AG04449 (cell line): ENCODE results near the gene SUMO3.

ENCODE experiments used
- CTCF ChIA-PET: fragments of 350-600 bp; formaldehyde crosslinking; extraction: SDS; loops from one replicate; lab custom pipeline; 2021; ENCODE audit warnings: antibody characterized with exemption; lab: Yijun Ruan, JAX
- POLR2A ChIA-PET: fragments of 400-600, 350-600 bp; formaldehyde crosslinking; extraction: SDS; loops from one replicate; lab custom pipeline; 2020; ENCODE audit warnings: antibody characterized with exemption, inconsistent platforms; lab: Yijun Ruan, JAX
- DNase-seq: peaks from one replicate; pipeline ENCODE4 v3.0.0-alpha.2; 2010; ENCODE audit warnings: low read depth, low spot score
- H3K4me3 ChIP-seq: 2 replicates; pipeline ENCODE4 v1.5.1; 2011; ENCODE audit warnings: low read depth, mild to moderate bottlenecking, control low read depth, low read length
- CTCF ChIP-seq: IDR thresholded peaks from one replicate; pipeline ENCODE4 v1.5.1; 2011; ENCODE audit warnings: mild to moderate bottlenecking, moderate library complexity, low read length, control low read depth, inconsistent platforms; ENCODE audit not compliant: insufficient read depth; ENCODE audit errors: missing control alignments

The SUMO3 gene

GRCh38 chr21:44783020-44783696 is 34.7 kb downstream of the SUMO3 start:
- POLR2A ChIA-PET = no interaction called here
- no peak for DNase-seq
- H3K4me3 ChIP-seq = no peak overlapping the region
- TF ChIP-seq CTCF = no peak
- CTCF ChIA-PET = interaction anchor here (1.0 to 6.7 kb wide), 3 partner anchors 9 to 18 kb away, joined by 3 to 66 read pairs (median 3); no protein-coding TSS in a partner anchor

- DNase-seq = no peak
- ChIA-PET POLR2A (no interaction called here), CTCF (interaction anchor here (6.7 kb wide), 1 partner anchor 13 kb away, joined by 66 read pairs; no protein-coding TSS in a partner anchor)
- TF ChIP-seq CTCF = no peak
- no peak overlapping the region for H3K4me3 ChIP-seq
Observed at GRCh38 chr21:44780767-44781459, 36.9 kb downstream of the SUMO3 start.

- DNase-seq = no peak
- H3K4me3 ChIP-seq = no peak overlapping the region
- POLR2A ChIA-PET = no interaction called here
- TF ChIP-seq CTCF = no peak
- CTCF ChIA-PET = interaction anchor here (6.7 kb wide), 1 partner anchor 14 kb away, joined by 66 read pairs; no protein-coding TSS in a partner anchor
Observed at GRCh38 chr21:44780137-44780502, 37.7 kb downstream of the SUMO3 start.

- no peak for DNase-seq
- CTCF ChIA-PET = interaction anchor here (6.7 kb wide), 1 partner anchor 14 kb away, joined by 66 read pairs; no protein-coding TSS in a partner anchor
- POLR2A ChIA-PET = interaction anchor here (0.7 kb wide), 1 partner anchor 26 kb away, joined by 3 read pairs; no protein-coding TSS in a partner anchor
- no peak overlapping the region for H3K4me3 ChIP-seq
- no peak for TF ChIP-seq CTCF
Observed at GRCh38 chr21:44779417-44780136, 38.3 kb downstream of the SUMO3 start.

- H3K4me3 ChIP-seq = no peak overlapping the region
- CTCF ChIA-PET = interaction anchor here (6.7 kb wide), 1 partner anchor 15 kb away, joined by 66 read pairs; no protein-coding TSS in a partner anchor
- no peak for TF ChIP-seq CTCF
- POLR2A ChIA-PET = interaction anchor here (0.7 kb wide), 1 partner anchor 26 kb away, joined by 3 read pairs; no protein-coding TSS in a partner anchor
- no peak for DNase-seq
Observed at GRCh38 chr21:44778983-44779382, 38.9 kb downstream of the SUMO3 start.

GRCh38 chr21:44778499-44778911 is 39.4 kb downstream of the SUMO3 start:
- no peak for DNase-seq
- CTCF ChIA-PET = interaction anchor here (6.7 kb wide), 1 partner anchor 15 kb away, joined by 66 read pairs; no protein-coding TSS in a partner anchor
- H3K4me3 ChIP-seq = no peak overlapping the region
- TF ChIP-seq CTCF = no peak
- POLR2A ChIA-PET = no interaction called here
